Adrenal gland (tissue), 5 donors: ENCODE data around the gene PITPNB.

Experiments
- CTCF ChIP-seq, 6 experiments: fragments of 450-650 bp in 4 of 6; fragments of 200-600 bp in 2 of 6; sonication (generic) in 1 of 6; IDR thresholded peaks; 1 replicate in 5 of 6; 2 replicates in 1 of 6; pipeline versions ENCODE4 v1.5.1 to v1.8.0; 2016 to 2021; ENCODE audit warnings: antibody characterized with exemption in 6 of 6, mild to moderate bottlenecking in 2 of 6, moderate library complexity in 1 of 6
- POLR2A ChIP-seq, 2 donors: fragments of 450-650 bp; IDR thresholded peaks; one replicate each; pipeline ENCODE4 v1.6.1; 2017; ENCODE audit warnings: antibody characterized with exemption in 2 of 2, mild to moderate bottlenecking in 2 of 2, moderate library complexity in 1 of 2
- donor health status: DM: no; HTN: no; CAD: no.

- TF ChIP-seq CTCF (IDR thresholded peaks at IDR 0.05) (no peak), POLR2A (IDR thresholded peaks at IDR 0.05) (no peak)
Observed at GRCh38 chr22:27843441-27843840, 75.6 kb downstream of the PITPNB start.
